SU-DHL-6 (cell line): Measurements from ENCODE around the gene ZC3H12A.

Experiments
- H2AFZ ChIP-seq: fragments of 200-600 bp; sonication (generic); 2 replicates; pipeline ENCODE4 v1.6.1; 2014; ENCODE audit warnings: low read depth, mild to moderate bottlenecking, moderate library complexity, mixed read lengths, antibody characterized with exemption, low read length; ENCODE audit not compliant: severe bottlenecking
- H3F3A ChIP-seq: fragments of 200-600 bp; shearing (Covaris generic); 2 replicates; pipeline ENCODE4 v1.6.0; 2016; ENCODE audit warnings: antibody characterized with exemption, mild to moderate bottlenecking; ENCODE audit not compliant: insufficient read depth
- H3K27ac ChIP-seq: fragments of 200-600 bp; sonication (generic); 2 replicates; pipeline ENCODE4 v1.5.1; 2016; ENCODE audit warnings: low read depth, mild to moderate bottlenecking, low read length, moderate library complexity, mixed read lengths
- H3K27me3 ChIP-seq: fragments of 200-600 bp; sonication (generic), shearing (Covaris generic); 2 replicates; pipeline ENCODE4 v1.6.0; 2014; ENCODE audit warnings: mild to moderate bottlenecking, low read length
- H3K36me3 ChIP-seq: fragments of 200-600 bp; sonication (generic); 2 replicates; pipeline ENCODE4 v1.6.1; 2014; ENCODE audit warnings: mild to moderate bottlenecking, low read length, mixed read lengths
- H3K4me2 ChIP-seq: fragments of 300-600, 200-600 bp; shearing (Covaris generic), sonication (generic); 2 replicates; pipeline ENCODE4 v1.6.0; 2014; ENCODE audit warnings: low read length, low read depth, mild to moderate bottlenecking; ENCODE audit not compliant: poor library complexity, severe bottlenecking
- H3K4me3 ChIP-seq: fragments of 200-600 bp; sonication (generic); 2 replicates; pipeline ENCODE4 v1.5.1; 2014; ENCODE audit warnings: antibody characterized with exemption, low read length, mild to moderate bottlenecking, mixed read lengths; ENCODE audit not compliant: insufficient read depth, poor library complexity, severe bottlenecking
- H3K79me2 ChIP-seq: fragments of 200-600 bp; sonication (generic); 2 replicates; pipeline ENCODE4 v1.6.1; 2014; ENCODE audit warnings: mild to moderate bottlenecking, low read length, moderate library complexity; ENCODE audit not compliant: insufficient read depth
- H3K9ac ChIP-seq: fragments of 200-600 bp; sonication (generic); 2 replicates; pipeline ENCODE4 v1.7.0; 2014; ENCODE audit warnings: mild to moderate bottlenecking, low read length
- H3K9me2 ChIP-seq: fragments of 200-600 bp; sonication (generic); replicated peaks from 2 replicates; pipeline ENCODE4 v1.6.1; 2014; ENCODE audit warnings: low read length; ENCODE audit not compliant: insufficient read depth
- H3K9me3 ChIP-seq: fragments of 200-600 bp; sonication (generic); 2 replicates; pipeline ENCODE4 v1.6.1; 2014; ENCODE audit warnings: low read length, mixed read lengths; ENCODE audit not compliant: insufficient read depth
- H4K20me1 ChIP-seq: fragments of 200-600 bp; sonication (generic); 2 replicates; pipeline ENCODE4 v1.6.1; 2014; ENCODE audit warnings: low read depth, mild to moderate bottlenecking, antibody characterized with exemption, low read length, moderate library complexity, mixed read lengths
- CTCF ChIP-seq: fragments of 200-600 bp; sonication (generic); IDR thresholded peaks from one replicate; pipeline ENCODE4 v1.5.1; 2017; ENCODE audit warnings: antibody characterized with exemption, mild to moderate bottlenecking, low read length, moderate library complexity; ENCODE audit not compliant: insufficient read depth, poor library complexity, severe bottlenecking
- EZH2phosphoT487 ChIP-seq: fragments of 200-600 bp; sonication (generic), shearing (Covaris generic); conservative IDR thresholded peaks from 2 replicates; pipeline ENCODE4 v1.6.1; 2018; ENCODE audit warnings: mild to moderate bottlenecking, antibody characterized with exemption, low read length, moderate library complexity, mixed read lengths

The ZC3H12A gene

GRCh38 chr1:37469386-37469785 is 5.0 kb upstream of the ZC3H12A start:
- TF ChIP-seq CTCF (no peak), EZH2phosphoT487 (no peak)

GRCh38 chr1:37471345-37472231 is 2.8 kb upstream of the ZC3H12A start:
- no peaks in the 10 kb centered on the region; the same call in 1 of the 2 replicates for H3F3A ChIP-seq
- no peaks in the 10 kb centered on the region for H3K9me2 ChIP-seq
- H2AFZ ChIP-seq: no peak overlapping the region
- TF ChIP-seq EZH2phosphoT487: no peak
- no peak for TF ChIP-seq CTCF
- no peak overlapping the region for H3K9ac ChIP-seq
- no peak overlapping the region for H3K4me3 ChIP-seq
- peaks cover 20% of the 10 kb centered on the region for H3K79me2 ChIP-seq
- H3K36me3 ChIP-seq: no peaks in the 10 kb centered on the region; the same call in 1 of the 2 replicates
- no peaks in the 10 kb centered on the region for H3K27me3 ChIP-seq
- H3K27ac ChIP-seq: no peak overlapping the region
- H3K9me3 ChIP-seq: no peaks in the 10 kb centered on the region
- no peak overlapping the region for H3K4me2 ChIP-seq
- H4K20me1 ChIP-seq: no peaks in the 10 kb centered on the region

More at GRCh38 chr1:37469386-37469785, 5.0 kb upstream of the ZC3H12A start:
- no peak overlapping the region for H3K9ac ChIP-seq
- H3K79me2 ChIP-seq: no peaks in the 10 kb centered on the region
- H3K36me3 ChIP-seq: no peaks in the 10 kb centered on the region
- no peaks in the 10 kb centered on the region for H3K9me3 ChIP-seq
- no peak overlapping the region for H2AFZ ChIP-seq
- H3K9me2 ChIP-seq: no peaks in the 10 kb centered on the region
- no peaks in the 10 kb centered on the region for H3K27me3 ChIP-seq
- no peak overlapping the region for H3K27ac ChIP-seq
- H3K4me3 ChIP-seq: no peak overlapping the region
- no peak overlapping the region for H3K4me2 ChIP-seq
- H3F3A ChIP-seq: no peaks in the 10 kb centered on the region
- no peaks in the 10 kb centered on the region for H4K20me1 ChIP-seq

- no peak overlapping the region for H3K4me3 ChIP-seq
- no peak overlapping the region for H3K4me2 ChIP-seq
- H3K9me3 ChIP-seq: no peaks in the 10 kb centered on the region
- H3K27me3 ChIP-seq: no peaks in the 10 kb centered on the region
- no peaks in the 10 kb centered on the region for H4K20me1 ChIP-seq
- H3K36me3 ChIP-seq: no peaks in the 10 kb centered on the region; the same call in 1 of the 2 replicates
- H3F3A ChIP-seq: peaks cover under 1% of the 10 kb centered on the region
- no peaks in the 10 kb centered on the region for H3K9me2 ChIP-seq
- no peak for TF ChIP-seq EZH2phosphoT487
- no peak for TF ChIP-seq CTCF
- no peak overlapping the region for H2AFZ ChIP-seq
- peaks cover 27% of the 10 kb centered on the region for H3K79me2 ChIP-seq
- no peak overlapping the region for H3K27ac ChIP-seq
- no peak overlapping the region for H3K9ac ChIP-seq
These were observed 2.1 kb upstream of the ZC3H12A start for GRCh38 chr1:37472281-37472680.
